Uterus (tissue), 4 donors: Measurements from ENCODE around the gene UBE2D1. TPM values are rescaled to one million over a fixed set of nuclear protein-coding genes. Genes with fewer than 3 reads are reported as not detected.

Experiments
- DNase-seq, 2 donors: peaks; one replicate each; pipeline ENCODE4 v3.0.0-alpha.2; 2019 to 2020
- H3K27ac ChIP-seq, 2 donors: fragments of 200-600 bp; sonication (generic); 1 replicate in 1 of 2; 2 replicates in 1 of 2; pipeline ENCODE4 v1.5.1; 2016 to 2018
- H3K27me3 ChIP-seq, 2 donors: fragments of 200-600 bp; sonication (generic); one replicate each; pipeline ENCODE4 v1.5.1; 2018 to 2019; ENCODE audit warnings: control low read depth in 1 of 2
- H3K36me3 ChIP-seq, 2 donors: fragments of 200-600 bp; sonication (generic); one replicate each; pipeline ENCODE4 v1.5.1; 2019; ENCODE audit warnings: control low read depth in 1 of 2
- H3K4me1 ChIP-seq, 2 donors: fragments of 200-600 bp; sonication (generic); one replicate each; pipeline ENCODE4 v1.5.1; 2018 to 2019; ENCODE audit warnings: control low read depth in 1 of 2
- H3K4me3 ChIP-seq, 2 donors: fragments of 200-600 bp; sonication (generic); 1 replicate in 1 of 2; 2 replicates in 1 of 2; pipeline ENCODE4 v1.5.1; 2018 to 2019; ENCODE audit warnings: mild to moderate bottlenecking in 1 of 2
- H3K9me3 ChIP-seq, 2 donors: fragments of 200-600 bp; sonication (generic); one replicate each; pipeline ENCODE4 v1.5.1; 2019; ENCODE audit warnings: control low read depth in 1 of 2
- CTCF ChIP-seq, 4 experiments: fragments of 200-600 bp in 2 of 4; fragments of 450-650 bp in 2 of 4; sonication (generic) in 2 of 4; IDR thresholded peaks; one replicate each; pipeline ENCODE4 v1.5.1; 2016 to 2019; ENCODE audit warnings: antibody characterized with exemption in 4 of 4, mild to moderate bottlenecking in 2 of 4, moderate library complexity in 1 of 4
- POLR2A ChIP-seq, 2 donors: fragments of 450-650 bp; IDR thresholded peaks; one replicate each; pipeline ENCODE4 v1.6.1; 2016; ENCODE audit warnings: antibody characterized with exemption in 2 of 2, mild to moderate bottlenecking in 1 of 2, moderate library complexity in 1 of 2
- intact Hi-C: fragments of 100-400 bp; cut with DNase I; formaldehyde crosslinking; loops from one replicate; pipeline ENCODE4 v1.15.1; 2023; ENCODE audit warnings: low total_unique reads
- total RNA-seq, 4 donors: library from RNA; depleted of rRNA in 3 of 4; stranded (reverse); fragments of >200 nt in 3 of 4; gene quantifications; one replicate each; pipeline versions ENCODE4 v1.1.0 to v1.2.4, GENCODE V29; 2014 to 2023
- donor health status: DM: yes; HTN: yes; CAD: no.

The UBE2D1 gene
- total RNA-seq, 4 donors from 2014 or later, result 9.4 to 67.6 (median 20.6) TPM

- intact Hi-C loops, result no loop called here
- Histone ChIP-seq H3K4me3 (no peak overlapping the region), H3K27ac (no peak overlapping the region), H3K27me3 (no peaks in the 10 kb centered on the region), H3K4me1 (no peaks in the 10 kb centered on the region), H3K36me3 (no peaks in the 10 kb centered on the region), H3K9me3 (no peaks in the 10 kb centered on the region)
- no peak for TF ChIP-seq CTCF (IDR thresholded peaks at IDR 0.05)
- no peak for TF ChIP-seq POLR2A (IDR thresholded peaks at IDR 0.05)
- DNase-seq, result no peak
These were observed 24.7 kb downstream of the UBE2D1 start for GRCh38 chr10:58359541-58359940.

DNA sequence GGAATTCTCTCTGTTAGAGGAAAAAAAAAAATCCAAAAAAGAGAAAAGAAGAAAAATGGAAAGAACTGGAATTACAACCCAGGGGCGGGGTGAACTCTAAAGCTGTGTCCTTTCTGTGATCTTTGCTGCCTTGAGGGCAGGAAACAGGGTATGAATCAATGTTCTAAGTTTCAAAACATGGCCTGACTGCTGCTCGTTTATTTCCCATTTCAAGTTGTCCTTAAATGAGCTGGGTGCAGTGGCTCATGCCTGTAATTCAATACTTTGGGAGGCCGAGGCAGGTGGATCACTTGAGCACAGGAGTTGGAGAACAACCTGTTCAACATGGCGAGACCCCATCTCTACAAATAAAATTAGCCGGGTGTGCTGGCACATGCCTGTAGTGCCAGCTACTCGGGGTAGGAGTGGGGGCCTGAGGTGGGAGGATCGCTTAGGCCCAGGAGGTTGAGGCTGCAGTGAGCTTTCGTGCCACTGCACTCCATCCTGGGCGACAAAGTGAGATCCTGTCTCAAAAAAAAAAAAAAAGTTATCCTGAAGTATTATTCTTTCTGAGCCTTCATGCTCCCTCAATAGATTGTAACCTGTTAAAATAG lies 25.7 kb downstream of the UBE2D1 start:
- no peak for DNase-seq
- Histone ChIP-seq H3K36me3 (no peaks in the 10 kb centered on the region), H3K27ac (no peak overlapping the region), H3K9me3 (no peaks in the 10 kb centered on the region), H3K4me3 (no peak overlapping the region), H3K4me1 (no peaks in the 10 kb centered on the region), H3K27me3 (no peaks in the 10 kb centered on the region)
- intact Hi-C loops, result no loop called here
- TF ChIP-seq CTCF (IDR thresholded peaks at IDR 0.05), result no peak
- no peak for TF ChIP-seq POLR2A (IDR thresholded peaks at IDR 0.05)

GRCh38 chr10:58361353-58361752 lies 26.5 kb downstream of the UBE2D1 start:
- TF ChIP-seq CTCF (IDR thresholded peaks at IDR 0.05), result no peak
- TF ChIP-seq POLR2A (IDR thresholded peaks at IDR 0.05), result no peak
- no peaks in the 10 kb centered on the region for H3K36me3 ChIP-seq
- no peaks in the 10 kb centered on the region for H3K4me1 ChIP-seq
- H3K27me3 ChIP-seq, result no peaks in the 10 kb centered on the region
- H3K27ac ChIP-seq, result no peak overlapping the region
- H3K9me3 ChIP-seq, result no peaks in the 10 kb centered on the region
- DNase-seq, result no peak
- intact Hi-C loops, result no loop called here
- H3K4me3 ChIP-seq, result no peak overlapping the region

DNA sequence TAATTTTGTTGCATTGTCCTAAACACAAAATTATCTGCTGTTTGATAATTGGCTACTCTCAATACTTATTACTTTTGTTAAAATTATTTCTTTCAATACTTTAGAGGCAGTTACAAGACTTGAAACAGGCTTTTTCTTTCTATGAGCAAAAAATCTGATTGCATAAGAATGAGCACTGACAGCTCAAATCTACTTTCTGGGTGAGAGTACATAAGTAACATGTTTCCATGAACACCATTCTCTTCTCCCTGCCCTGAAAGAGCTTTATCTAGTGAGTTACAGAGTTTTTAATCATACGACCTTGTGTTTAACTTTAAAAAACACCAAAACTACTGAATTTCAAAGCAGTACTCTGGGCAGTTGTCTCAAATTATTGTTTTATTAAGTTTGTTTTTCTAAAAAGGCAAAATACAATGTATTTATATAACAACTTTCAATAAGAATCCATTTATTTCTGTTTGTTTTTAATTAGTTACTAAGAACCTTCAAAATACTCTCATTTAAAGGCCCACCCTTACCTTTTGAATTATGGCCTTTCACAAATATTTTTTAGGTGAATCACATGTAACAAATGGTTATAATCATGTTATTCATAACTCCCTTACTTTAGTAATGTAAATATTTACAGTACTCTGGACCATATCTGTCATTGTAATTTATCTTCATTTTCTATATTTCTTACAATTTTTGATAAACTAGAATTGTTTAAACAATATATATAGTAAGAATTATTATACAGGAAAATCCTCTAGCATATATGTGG lies 27.4 kb downstream of the UBE2D1 start:
- no peak overlapping the region for H3K4me3 ChIP-seq
- no peaks in the 10 kb centered on the region for H3K9me3 ChIP-seq
- H3K27ac ChIP-seq, result no peak overlapping the region
- intact Hi-C loops, result no loop called here
- DNase-seq, result no peak
- TF ChIP-seq POLR2A (IDR thresholded peaks at IDR 0.05) (no peak), CTCF (IDR thresholded peaks at IDR 0.05) (no peak)
- no peaks in the 10 kb centered on the region for H3K27me3 ChIP-seq
- H3K36me3 ChIP-seq, result no peaks in the 10 kb centered on the region
- no peaks in the 10 kb centered on the region for H3K4me1 ChIP-seq

- no peaks in the 10 kb centered on the region for H3K9me3 ChIP-seq
- H3K4me3 ChIP-seq, result no peak overlapping the region
- H3K4me1 ChIP-seq, result no peaks in the 10 kb centered on the region
- intact Hi-C loops, result no loop called here
- H3K27ac ChIP-seq, result no peak overlapping the region
- no peak for DNase-seq
- H3K36me3 ChIP-seq, result no peaks in the 10 kb centered on the region
- no peak for TF ChIP-seq CTCF (IDR thresholded peaks at IDR 0.05)
- no peak for TF ChIP-seq POLR2A (IDR thresholded peaks at IDR 0.05)
- no peaks in the 10 kb centered on the region for H3K27me3 ChIP-seq
These were observed 32.3 kb downstream of the UBE2D1 start for GRCh38 chr10:58367069-58367468.
